GM12865 (cell line): Measurements from ENCODE around the gene FAM229A.
"Not testable (repeated sequence)": the region's sequence is repeated elsewhere in the genome, so short reads cannot be mapped to it uniquely, and the experiment has no call there.

Experiments
- DNase-seq: peaks from one replicate; pipeline ENCODE4 v3.0.0; 2010; ENCODE audit warnings: low read depth
- H3K4me3 ChIP-seq: 2 replicates; pipeline ENCODE4 v1.5.1; 2011; ENCODE audit warnings: mild to moderate bottlenecking, low read depth, low read length, control low read depth
- CTCF ChIP-seq: IDR thresholded peaks from 2 replicates; pipeline ENCODE4 v1.5.1; 2011; ENCODE audit warnings: low read length, control low read depth, low read depth, inconsistent platforms; ENCODE audit not compliant: insufficient read depth; ENCODE audit errors: missing control alignments

FAM229A gene

GRCh38 chr1:32399843-32400242 lies 37.6 kb upstream of the FAM229A start:
- TF ChIP-seq CTCF, result no peak
- H3K4me3 ChIP-seq, result no peak overlapping the region
- DNase-seq, result no peak

- no peak for TF ChIP-seq CTCF
- DNase-seq, result no peak
- no peak overlapping the region for H3K4me3 ChIP-seq
These were observed 36.1 kb upstream of the FAM229A start for GRCh38 chr1:32398401-32398800.

- not testable (repeated sequence) for H3K4me3 ChIP-seq, DNase-seq
These were observed 34.2 kb upstream of the FAM229A start for GRCh38 chr1:32396524-32396923.

- DNase-seq, result no peak
- TF ChIP-seq CTCF, result no peak
- H3K4me3 ChIP-seq, result peak overlapping the region; percentile 71
These were observed 32.7 kb upstream of the FAM229A start for GRCh38 chr1:32394890-32395432.

- DNase-seq, result peak; percentile 98
- no peak for TF ChIP-seq CTCF
- peak within 1 kb of the TSS; percentile 76 for H3K4me3 ChIP-seq
These were observed 32.0 kb upstream of the FAM229A start, which contains the start of gene BSDC1 for GRCh38 chr1:32394141-32394889. Gene BSDC1, minus strand, starts transcription at chr1:32394441. Its CDS starts 27 bp downstream, at chr1:32394414.

- no peak for TF ChIP-seq CTCF
- H3K4me3 ChIP-seq, result peak overlapping the region; percentile 76
- DNase-seq, result peak; percentile 35
These were observed 31.5 kb upstream of the FAM229A start for GRCh38 chr1:32393832-32394140.

GRCh38 chr1:32393136-32393535 lies 30.9 kb upstream of the FAM229A start:
- TF ChIP-seq CTCF, result no peak
- DNase-seq, result peak; percentile 3
- peak overlapping the region; percentile 76 for H3K4me3 ChIP-seq
